ENCODE results near the gene MECR. TPM values are rescaled to one million over a fixed set of nuclear protein-coding genes. Genes with fewer than 3 reads are reported as not detected.

MECR gene
- total RNA-seq, 1 experiment from 2014 or later, result 42.9 TPM

DNA sequence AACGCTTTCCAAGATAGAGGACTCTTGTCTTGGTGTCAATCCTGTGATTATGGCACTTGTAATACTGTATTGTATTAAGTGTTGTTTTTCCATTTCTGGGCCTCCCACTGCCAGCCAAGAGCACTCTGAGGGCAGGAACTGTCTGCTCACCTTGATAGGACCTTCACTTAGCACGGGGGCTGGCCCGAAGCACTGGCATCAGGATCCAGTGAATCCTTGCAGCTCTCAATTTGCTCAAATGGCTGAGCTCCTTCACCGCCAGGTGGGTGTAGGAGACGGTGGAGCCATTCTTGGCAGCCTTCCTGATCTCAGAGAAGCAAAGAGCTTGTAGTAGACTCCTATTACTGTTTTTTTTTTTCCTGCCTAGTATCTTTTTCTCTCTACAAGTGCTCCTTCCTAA, 17.7 kb downstream of the MECR start:
- H3K4me1 ChIP-seq (ENCODE audit: control insufficient read depth in 1 of 2, insufficient read depth in 2 of 2, low read length in 2 of 2), result no peaks in the 10 kb centered on the region
- DNase-seq (ENCODE audit: low read depth, low spot score) (no peak), ATAC-seq (no peak)
- no peak overlapping the region for H3K9ac ChIP-seq (ENCODE audit: low read length)
- H3K36me3 ChIP-seq (ENCODE audit: control insufficient read depth in 1 of 2, insufficient read depth in 2 of 2, low read length in 2 of 2), result peaks cover 24 to 41% of the 10 kb centered on the region in 2 experiments
- TF ChIP-seq FOSL1 (IDR thresholded peaks at IDR 0.05; ENCODE audit: low read depth) (no peak), EGR1 (IDR thresholded peaks at IDR 0.05; ENCODE audit: low read depth) (no peak), SIN3A (IDR thresholded peaks at IDR 0.05; ENCODE audit: low read depth) (no peak), SRF (IDR thresholded peaks at IDR 0.05; ENCODE audit: low read depth) (no peak), EZH2 (IDR thresholded peaks at IDR 0.05) (no peak), JUND (IDR thresholded peaks at IDR 0.05) (no peak), CEBPB (IDR thresholded peaks at IDR 0.05; ENCODE audit: low read depth) (no peak), CBX3 (IDR thresholded peaks at IDR 0.05; ENCODE audit: low read depth) (no peak)
- TF ChIP-seq, protein P1, sequence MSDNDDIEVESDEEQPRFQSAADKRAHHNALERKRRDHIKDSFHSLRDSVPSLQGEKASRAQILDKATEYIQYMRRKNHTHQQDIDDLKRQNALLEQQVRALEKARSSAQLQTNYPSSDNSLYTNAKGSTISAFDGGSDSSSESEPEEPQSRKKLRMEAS (IDR thresholded peaks at IDR 0.05), result no peak
- TF ChIP-seq, protein P2, sequence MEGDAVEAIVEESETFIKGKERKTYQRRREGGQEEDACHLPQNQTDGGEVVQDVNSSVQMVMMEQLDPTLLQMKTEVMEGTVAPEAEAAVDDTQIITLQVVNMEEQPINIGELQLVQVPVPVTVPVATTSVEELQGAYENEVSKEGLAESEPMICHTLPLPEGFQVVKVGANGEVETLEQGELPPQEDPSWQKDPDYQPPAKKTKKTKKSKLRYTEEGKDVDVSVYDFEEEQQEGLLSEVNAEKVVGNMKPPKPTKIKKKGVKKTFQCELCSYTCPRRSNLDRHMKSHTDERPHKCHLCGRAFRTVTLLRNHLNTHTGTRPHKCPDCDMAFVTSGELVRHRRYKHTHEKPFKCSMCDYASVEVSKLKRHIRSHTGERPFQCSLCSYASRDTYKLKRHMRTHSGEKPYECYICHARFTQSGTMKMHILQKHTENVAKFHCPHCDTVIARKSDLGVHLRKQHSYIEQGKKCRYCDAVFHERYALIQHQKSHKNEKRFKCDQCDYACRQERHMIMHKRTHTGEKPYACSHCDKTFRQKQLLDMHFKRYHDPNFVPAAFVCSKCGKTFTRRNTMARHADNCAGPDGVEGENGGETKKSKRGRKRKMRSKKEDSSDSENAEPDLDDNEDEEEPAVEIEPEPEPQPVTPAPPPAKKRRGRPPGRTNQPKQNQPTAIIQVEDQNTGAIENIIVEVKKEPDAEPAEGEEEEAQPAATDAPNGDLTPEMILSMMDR (IDR thresholded peaks at IDR 0.05 in 2 of 3, conservative IDR thresholded peaks at IDR 0.05 in 1 of 3; ENCODE audit: borderline replicate concordance in 1 of 3, insufficient read depth in 1 of 3, low read depth in 2 of 3, low read length in 2 of 3), result no peak
- H3K4me3 ChIP-seq (replicated peaks in 1 of 2; ENCODE audit: low read depth in 1 of 2, low read length in 2 of 2), result no peak overlapping the region
- H3K79me2 ChIP-seq (ENCODE audit: insufficient read depth, low read length), result no peaks in the 10 kb centered on the region
- ChIA-PET CTCF (no interaction called here), RAD21 (ENCODE audit: low non-redundant PET in 1 of 2, low total read pairs in 2 of 2, uncharacterized antibody in 2 of 2, unreplicated experiment in 2 of 2) (no interaction called here), POLR2A (no interaction called here)
- H3K9me2 ChIP-seq (ENCODE audit: insufficient read depth), result no peaks in the 10 kb centered on the region
- no peaks in the 10 kb centered on the region for H4K20me1 ChIP-seq (ENCODE audit: insufficient read depth)
- H3K4me2 ChIP-seq (ENCODE audit: low read length), result no peak overlapping the region
- H3K27ac ChIP-seq (ENCODE audit: low read depth, low read length), result no peak overlapping the region
- no peaks in the 10 kb centered on the region for H3K27me3 ChIP-seq (ENCODE audit: insufficient read depth, low read length)
- intact Hi-C loops (cut with micrococcal nuclease), result no loop called here
- no peak overlapping the region for H2AFZ ChIP-seq (ENCODE audit: low read depth, low read length, poor library complexity, severe bottlenecking)
- no peaks in the 10 kb centered on the region for H3K9me3 ChIP-seq (ENCODE audit: control insufficient read depth in 1 of 2, insufficient read depth in 1 of 2, low read depth in 1 of 2, low read length in 2 of 2)
- BruUV-seq (replicated peaks), result no TSS peak
